Stimulated activated CD4-positive, alpha-beta T cell treated with anti-CD3 and anti-CD28 coated beads, Interleukin-2, amount 100 ng/mL, for 48 hours (primary cell): Measurements from ENCODE around the gene HOXD1.

Source experiments
- DNase-seq, 2 donors: peaks; one replicate each; pipeline ENCODE4 v3.0.0-alpha.2; 2020

Gene HOXD1

GRCh38 chr2:176167398-176167797, 21.1 kb upstream of the HOXD1 start:
- no peak for DNase-seq

GRCh38 chr2:176169181-176169580, 19.3 kb upstream of the HOXD1 start:
- DNase-seq, result no peak

GRCh38 chr2:176169711-176170110, 18.8 kb upstream of the HOXD1 start:
- DNase-seq, result no peak

- no peak for DNase-seq
Observed at GRCh38 chr2:176170602-176171305, 17.7 kb upstream of the HOXD1 start.

- DNase-seq, result no peak
Observed at GRCh38 chr2:176171351-176172006, 17.0 kb upstream of the HOXD1 start.

GRCh38 chr2:176172007-176172894, 16.2 kb upstream of the HOXD1 start:
- DNase-seq, result no peak

- no peak for DNase-seq
Observed at GRCh38 chr2:176172895-176173566, 15.4 kb upstream of the HOXD1 start.

- no peak for DNase-seq
Observed at GRCh38 chr2:176173567-176174381, 14.7 kb upstream of the HOXD1 start.

- DNase-seq, result no peak
Observed at GRCh38 chr2:176174382-176174823, 14.1 kb upstream of the HOXD1 start.

GRCh38 chr2:176174824-176175708, 13.4 kb upstream of the HOXD1 start:
- DNase-seq, result no peak

- no peak for DNase-seq
Observed at GRCh38 chr2:176175709-176176607, 12.5 kb upstream of the HOXD1 start.

- no peak for DNase-seq
Observed at GRCh38 chr2:176177580-176178037, 10.9 kb upstream of the HOXD1 start.

- DNase-seq, result no peak
Observed at GRCh38 chr2:176178038-176178756, 10.3 kb upstream of the HOXD1 start.

GRCh38 chr2:176178757-176179295, 9.6 kb upstream of the HOXD1 start:
- no peak for DNase-seq

- DNase-seq, result no peak
Observed at GRCh38 chr2:176181551-176181950, 6.9 kb upstream of the HOXD1 start.

- DNase-seq, result no peak
Observed at GRCh38 chr2:176182671-176183070, 5.8 kb upstream of the HOXD1 start.

- no peak for DNase-seq
Observed at GRCh38 chr2:176184749-176185148, 3.7 kb upstream of the HOXD1 start.

- no peak for DNase-seq
Observed at GRCh38 chr2:176186024-176186423, 2.4 kb upstream of the HOXD1 start.
